Naive thymus-derived CD8-positive, alpha-beta T cell (primary cell): ENCODE results near the gene ANXA11. TPM values are rescaled to one million over a fixed set of nuclear protein-coding genes. Genes with fewer than 3 reads are reported as not detected.

Experiments
- ATAC-seq, 2 donors: fragments of 150-1000 bp; cut with Tn5 transposase in 1 of 2; sonication (Bioruptor Pico), chemical (Tn5 transposase) in 1 of 2; 1 replicate in 1 of 2; 2 replicates in 1 of 2; pipeline ENCODE4 v1.10.0; 2021; ENCODE audit warnings: mild to moderate bottlenecking in 2 of 2, moderate library complexity in 2 of 2
- POLR2A ChIA-PET: fragments of 350-600 bp; sonication (Branson Sonifier 250); formaldehyde crosslinking; loops from one replicate; lab custom pipeline; 2021; ENCODE audit warnings: antibody characterized with exemption; lab: Charles Lee
- DNase-seq, 10 donors: peaks; one replicate each; pipeline versions ENCODE4 v3.0.0 to v3.0.0-alpha.2; 2020 to 2022
- H3K27ac Mint-ChIP-seq, 10 donors: one replicate each; pipeline ENCODE4 v1.8.0; 2020 to 2022; ENCODE audit warnings: mild to moderate bottlenecking in 10 of 10, mixed read lengths in 10 of 10, moderate library complexity in 4 of 10, inconsistent platforms in 1 of 10
- H3K27me3 Mint-ChIP-seq, 5 donors: one replicate each; pipeline ENCODE4 v1.8.0; 2021 to 2022; ENCODE audit warnings: mixed read lengths in 5 of 5
- H3K36me3 Mint-ChIP-seq, 3 donors: one replicate each; pipeline ENCODE4 v1.8.0; 2020 to 2022; ENCODE audit warnings: mixed read lengths in 3 of 3, mild to moderate bottlenecking in 2 of 3, inconsistent platforms in 1 of 3
- H3K4me1 Mint-ChIP-seq, 4 donors: one replicate each; pipeline ENCODE4 v1.8.0; 2021 to 2022; ENCODE audit warnings: mixed read lengths in 4 of 4
- H3K4me3 Mint-ChIP-seq, 10 donors: one replicate each; pipeline ENCODE4 v1.8.0; 2020 to 2022; ENCODE audit warnings: mild to moderate bottlenecking in 10 of 10, mixed read lengths in 10 of 10, moderate library complexity in 6 of 10, inconsistent platforms in 1 of 10
- H3K9me3 Mint-ChIP-seq, 9 donors: one replicate each; pipeline ENCODE4 v1.8.0; 2020 to 2022; ENCODE audit warnings: mixed read lengths in 9 of 9, mild to moderate bottlenecking in 3 of 9, inconsistent platforms in 1 of 9, moderate library complexity in 1 of 9
- polyA plus RNA-seq, 3 donors: library from polyadenylated mRNA; unstranded; fragments of 300-500 nt; fragmentation: Illumina TruSeq; gene quantifications; one replicate each; pipeline ENCODE4 v1.2.3, GENCODE V29; 2021
- total RNA-seq, 8 experiments: library from RNA in 2 of 8; stranded (reverse) in 2 of 8; gene quantifications; one replicate each; pipeline ENCODE4 v1.2.3 and lab custom pipeline; 2021 to 2026

The ANXA11 gene
- total and polyA plus RNA-seq, 5 experiments from 2014 or later, result 199 to 294 (median 225) TPM

DNA sequence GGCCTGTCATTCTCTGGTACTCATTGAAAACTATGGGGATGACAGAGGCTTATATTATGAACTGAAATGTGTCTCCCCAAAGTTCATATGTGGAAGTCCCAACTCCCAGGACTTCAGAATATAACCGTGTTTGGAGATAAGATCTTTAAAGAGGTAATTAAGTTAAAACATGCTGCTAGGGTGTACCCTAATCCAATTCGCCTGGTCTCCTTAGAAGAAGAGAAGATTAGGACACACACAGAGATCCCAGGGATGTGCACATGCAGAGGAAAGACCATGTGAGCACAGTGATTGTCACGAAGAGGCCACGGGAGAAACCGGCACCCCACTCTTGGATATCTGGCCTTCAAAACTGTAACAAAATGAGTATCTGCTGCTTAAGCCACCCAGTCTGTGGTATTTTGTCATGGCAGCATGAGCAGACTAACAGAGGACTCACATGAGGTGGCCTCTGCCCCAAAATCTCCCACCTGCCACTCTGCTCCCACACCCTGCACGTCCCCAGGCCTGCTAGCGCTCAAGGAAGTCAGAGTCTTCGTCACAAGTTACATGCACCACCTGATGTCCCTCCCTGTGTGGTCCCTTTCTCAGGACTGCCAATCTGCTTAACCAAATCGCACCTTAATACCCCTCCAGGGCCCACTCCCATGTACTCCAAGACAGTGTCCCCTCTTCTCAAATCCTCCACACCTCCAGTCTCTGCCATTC is 46.0 kb downstream of the ANXA11 start:
- H3K4me1 Mint-ChIP-seq, result peaks cover 0 to 41% (median 16%) of the 10 kb centered on the region in 4 donors
- POLR2A ChIA-PET, result interaction anchor here (1.1 kb wide), 2 partner anchors 28 to 46 kb away, joined by 3 read pairs; partner anchors contain the start of gene ANXA11
- no peaks in the 10 kb centered on the region for H3K9me3 Mint-ChIP-seq
- H3K27me3 Mint-ChIP-seq, result no peaks in the 10 kb centered on the region
- H3K4me3 Mint-ChIP-seq, result no peak overlapping the region
- H3K27ac Mint-ChIP-seq, result peak overlapping the region; percentile 25 to 93 (median 70)
- peaks cover 12 to 98% (median 36%) of the 10 kb centered on the region in 3 donors for H3K36me3 Mint-ChIP-seq
- no peak for DNase-seq
- no peak for ATAC-seq

DNA sequence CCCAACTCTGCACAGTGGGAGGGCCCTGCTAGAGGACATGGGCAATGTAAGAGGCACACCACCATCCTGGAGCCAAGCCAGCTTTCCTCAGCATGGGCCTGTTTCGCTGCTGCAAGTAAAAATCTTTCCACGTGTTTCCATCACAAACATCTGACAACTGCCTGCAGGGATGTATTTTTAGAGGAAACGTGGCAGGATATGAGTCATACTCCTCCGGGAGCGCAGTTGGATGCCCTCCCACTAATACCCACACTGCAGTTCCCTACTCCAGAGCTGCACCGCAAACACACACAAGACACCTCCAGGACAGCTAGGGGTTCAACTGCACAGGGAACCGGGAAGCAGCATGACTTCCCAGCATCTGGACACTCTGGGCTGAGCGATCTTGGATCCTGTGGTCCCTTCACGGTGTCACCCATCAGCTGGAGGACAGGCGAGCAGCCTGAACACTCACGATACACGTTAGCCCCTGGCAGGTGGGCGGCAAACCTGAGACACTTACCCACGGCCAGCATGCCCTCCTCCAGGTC is 46.7 kb downstream of the ANXA11 start:
- Mint-ChIP-seq H3K27me3 (no peaks in the 10 kb centered on the region), H3K4me1 (peaks cover 0 to 41% (median 15%) of the 10 kb centered on the region in 4 donors), H3K4me3 (no peak overlapping the region), H3K36me3 (peaks cover 12 to 98% (median 39%) of the 10 kb centered on the region in 3 donors), H3K27ac (peak overlapping the region in 5 of 10 donors; percentile 25 to 84 (median 65)), H3K9me3 (no peaks in the 10 kb centered on the region)
- no peak for ATAC-seq
- no peak for DNase-seq
- POLR2A ChIA-PET, result no interaction called here

DNA sequence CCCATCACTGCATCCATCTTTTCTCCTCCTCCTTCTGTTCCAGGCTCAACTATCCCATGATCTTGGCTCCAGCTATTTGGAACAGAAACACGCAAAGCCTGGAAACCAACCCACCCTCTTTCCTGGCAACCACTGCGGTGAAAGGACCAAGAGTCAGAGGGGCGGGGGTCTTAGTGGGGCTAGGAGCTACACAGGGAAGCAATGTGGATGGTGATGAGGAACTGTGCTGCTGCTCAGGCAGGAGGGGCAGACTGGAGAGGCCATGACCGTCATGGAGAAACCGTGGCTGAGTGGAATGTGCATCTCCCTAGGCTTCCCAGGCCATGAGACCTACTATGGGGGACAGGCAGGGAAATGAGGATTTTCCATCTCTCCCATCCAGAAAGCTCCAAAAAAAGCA is 47.2 kb downstream of the ANXA11 start:
- H3K4me3 Mint-ChIP-seq, result no peak overlapping the region
- no peaks in the 10 kb centered on the region for H3K9me3 Mint-ChIP-seq
- peaks cover 12 to 97% (median 44%) of the 10 kb centered on the region in 3 donors for H3K36me3 Mint-ChIP-seq
- H3K27me3 Mint-ChIP-seq, result no peaks in the 10 kb centered on the region
- DNase-seq (no peak), ATAC-seq (no peak)
- H3K4me1 Mint-ChIP-seq, result peaks cover 0 to 41% (median 15%) of the 10 kb centered on the region in 4 donors
- peak overlapping the region in 8 of 10 donors; percentile 20 to 84 (median 64) for H3K27ac Mint-ChIP-seq
- POLR2A ChIA-PET, result no interaction called here

DNA sequence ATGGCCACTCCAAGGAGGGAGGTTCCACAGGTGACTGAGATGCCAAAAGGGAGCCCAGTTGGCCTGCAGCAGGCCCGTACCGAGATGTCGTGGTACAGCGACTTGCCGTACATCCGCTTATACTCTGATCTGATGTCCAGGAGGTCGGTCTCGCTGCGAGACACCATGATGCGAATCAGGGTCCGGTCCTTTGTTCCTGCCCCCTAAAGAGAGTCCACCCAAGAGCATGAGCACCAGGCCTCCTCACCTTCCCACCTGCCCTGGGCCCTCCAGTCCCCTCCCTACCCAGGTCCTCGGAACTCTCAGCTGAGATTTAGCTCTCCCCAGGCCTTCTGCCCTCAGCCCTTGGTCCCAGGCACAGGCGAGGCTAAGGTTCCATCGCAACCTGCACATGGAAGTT is 47.8 kb downstream of the ANXA11 start:
- Mint-ChIP-seq H3K36me3 (peaks cover 12 to 97% (median 44%) of the 10 kb centered on the region in 3 donors), H3K4me3 (no peak overlapping the region), H3K4me1 (peaks cover 0 to 44% (median 16%) of the 10 kb centered on the region in 4 donors), H3K27me3 (no peaks in the 10 kb centered on the region), H3K27ac (peak overlapping the region in 5 of 10 donors; percentile 25 to 65 (median 45)), H3K9me3 (no peaks in the 10 kb centered on the region)
- DNase-seq, result no peak
- ATAC-seq, result no peak
- POLR2A ChIA-PET, result interaction anchor here (1.1 kb wide), 1 partner anchor 27 kb away, joined by 3 read pairs; no protein-coding TSS in a partner anchor

DNA sequence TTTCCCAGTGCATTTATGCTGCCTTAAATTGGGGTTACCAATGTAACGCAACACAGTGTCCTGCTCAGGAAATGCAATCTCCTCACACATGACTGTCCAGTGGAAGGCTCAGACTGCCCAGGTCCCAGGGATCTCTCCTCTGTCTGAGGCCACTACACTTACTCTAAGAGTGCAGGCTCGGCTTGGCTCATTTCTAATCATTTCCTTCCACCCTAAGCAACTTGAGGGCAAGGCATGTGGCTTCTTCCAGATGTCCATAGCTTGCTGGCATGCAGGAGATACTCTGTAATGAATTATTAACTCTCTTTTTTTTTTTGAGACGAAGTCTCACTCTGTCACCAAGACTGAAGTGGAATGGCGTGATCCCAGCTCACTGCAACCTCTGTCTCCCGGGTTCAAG is 49.1 kb downstream of the ANXA11 start:
- ATAC-seq, result no peak
- Mint-ChIP-seq H3K36me3 (peaks cover 12 to 96% (median 48%) of the 10 kb centered on the region in 3 donors), H3K27ac (peak overlapping the region in 8 of 10 donors; percentile 8 to 69 (median 50)), H3K4me1 (peaks cover 0 to 41% (median 15%) of the 10 kb centered on the region in 4 donors), H3K9me3 (no peaks in the 10 kb centered on the region), H3K4me3 (no peak overlapping the region), H3K27me3 (no peaks in the 10 kb centered on the region)
- no peak for DNase-seq
- POLR2A ChIA-PET, result interaction anchor here (1.1 kb wide), 1 partner anchor 29 kb away, joined by 3 read pairs; no protein-coding TSS in a partner anchor

DNA sequence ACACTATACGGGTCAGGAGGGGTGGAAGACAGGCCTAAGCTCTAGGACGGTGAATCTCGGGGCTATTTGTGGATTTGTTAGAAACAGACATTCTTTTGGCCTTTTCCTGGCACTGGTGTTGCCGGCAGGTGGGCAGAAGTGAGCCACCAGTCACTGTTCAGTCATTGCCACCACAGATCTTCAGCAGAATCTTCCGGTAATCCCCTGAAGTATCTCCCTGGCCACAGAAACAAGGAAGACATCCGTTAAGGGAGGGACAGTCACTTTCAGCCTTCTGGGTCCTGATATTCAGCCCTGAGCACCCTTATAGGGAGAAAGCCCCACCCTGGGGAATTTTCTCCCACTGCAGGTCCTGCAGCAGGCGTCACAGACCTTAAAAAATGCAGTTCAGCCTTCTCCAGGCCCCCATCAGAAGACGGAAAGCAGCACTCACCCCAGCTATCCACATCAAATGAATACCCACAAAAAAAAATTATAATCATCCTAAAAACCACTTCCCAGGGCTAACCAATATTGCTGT is 49.6 kb downstream of the ANXA11 start:
- Mint-ChIP-seq H3K4me1 (peaks cover 0 to 38% (median 14%) of the 10 kb centered on the region in 4 donors), H3K36me3 (peaks cover 14 to 96% (median 52%) of the 10 kb centered on the region in 3 donors), H3K27me3 (no peaks in the 10 kb centered on the region), H3K4me3 (no peak overlapping the region), H3K27ac (peak overlapping the region in 6 of 10 donors; percentile 8 to 67 (median 64)), H3K9me3 (peaks cover 0 to 4% (median 0%) of the 10 kb centered on the region in 9 donors)
- POLR2A ChIA-PET, result interaction anchor here (1.4 kb wide), 1 partner anchor 29 kb away, joined by 3 read pairs; no protein-coding TSS in a partner anchor
- ATAC-seq, result no peak
- no peak for DNase-seq

DNA sequence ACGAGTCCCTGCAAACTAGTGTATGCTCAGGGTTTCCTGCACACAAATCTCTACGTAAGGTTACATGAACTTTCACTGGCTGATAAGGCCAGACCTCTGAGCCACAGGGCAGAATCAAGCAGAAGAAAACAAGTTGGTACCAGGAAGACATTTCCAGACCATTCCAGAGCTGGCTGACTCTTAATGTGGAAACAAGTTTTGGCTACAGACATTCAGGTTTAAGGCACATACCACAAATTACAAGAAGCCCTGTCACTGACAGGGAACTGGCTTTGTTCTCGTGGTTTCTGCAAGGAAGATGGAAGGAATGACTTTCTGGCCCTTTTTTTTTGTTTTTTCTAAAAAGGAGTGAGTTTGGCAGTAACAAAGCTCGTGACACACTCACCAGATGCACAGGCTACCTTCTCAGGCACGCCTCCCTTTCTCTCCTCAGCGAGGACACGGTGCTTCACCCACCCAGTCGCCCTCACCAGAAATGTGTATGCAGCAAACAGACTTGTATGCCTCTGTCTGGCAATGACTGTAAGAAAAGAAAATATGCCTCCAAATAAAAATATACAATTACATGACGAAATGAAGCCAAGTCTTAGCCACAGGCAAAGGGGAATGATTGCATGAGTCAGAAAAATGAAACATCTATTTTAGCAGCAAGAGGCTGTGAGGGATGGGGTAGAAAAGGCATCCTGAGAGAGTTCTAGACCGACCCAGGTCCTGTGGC is 50.2 kb downstream of the ANXA11 start:
- H3K27ac Mint-ChIP-seq, result peak overlapping the region in 5 of 10 donors; percentile 3 to 67 (median 63)

DNA sequence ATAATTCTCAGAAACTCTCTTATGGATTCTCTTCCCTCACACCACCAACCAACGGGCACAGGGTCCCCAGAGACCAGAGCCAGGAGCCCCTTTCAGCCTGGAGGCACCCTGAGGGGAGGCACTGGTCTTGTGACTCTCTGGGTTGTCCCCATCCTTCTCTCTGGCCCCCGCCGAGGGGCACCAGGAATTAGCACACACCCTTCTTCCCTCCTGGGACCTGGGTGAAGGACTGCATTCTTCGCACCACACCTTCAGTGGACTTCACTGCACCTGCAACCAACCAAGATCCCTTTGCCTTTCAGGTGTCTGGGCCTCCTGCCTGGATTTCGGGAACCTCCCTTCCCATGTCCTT is 50.7 kb downstream of the ANXA11 start:
- H3K4me3 Mint-ChIP-seq, result no peak overlapping the region
- H3K4me1 Mint-ChIP-seq, result peaks cover 0 to 38% (median 12%) of the 10 kb centered on the region in 4 donors
- peaks cover 0 to 11% (median 2%) of the 10 kb centered on the region in 9 donors for H3K9me3 Mint-ChIP-seq
- POLR2A ChIA-PET, result interaction anchor here (1.1 to 1.4 kb wide), 2 partner anchors 10 to 30 kb away, joined by 3 to 4 read pairs; no protein-coding TSS in a partner anchor
- ATAC-seq, result no peak
- DNase-seq, result no peak
- H3K36me3 Mint-ChIP-seq, result peaks cover 21 to 97% (median 61%) of the 10 kb centered on the region in 3 donors
- peak overlapping the region in 4 of 10 donors; percentile 7 to 66 (median 62) for H3K27ac Mint-ChIP-seq
- no peaks in the 10 kb centered on the region for H3K27me3 Mint-ChIP-seq

More for the DNA sequence above, 50.2 kb downstream of the ANXA11 start:
- H3K4me3 Mint-ChIP-seq, result no peak overlapping the region
- H3K27me3 Mint-ChIP-seq, result no peaks in the 10 kb centered on the region
- ATAC-seq (no peak), DNase-seq (no peak)
- H3K9me3 Mint-ChIP-seq, result peaks cover 0 to 9% (median 1%) of the 10 kb centered on the region in 9 donors
- POLR2A ChIA-PET, result interaction anchor here (1.4 kb wide), 1 partner anchor 30 kb away, joined by 3 read pairs; no protein-coding TSS in a partner anchor
- H3K4me1 Mint-ChIP-seq, result peaks cover 0 to 38% (median 12%) of the 10 kb centered on the region in 4 donors
- H3K36me3 Mint-ChIP-seq, result peaks cover 19 to 97% (median 58%) of the 10 kb centered on the region in 3 donors

DNA sequence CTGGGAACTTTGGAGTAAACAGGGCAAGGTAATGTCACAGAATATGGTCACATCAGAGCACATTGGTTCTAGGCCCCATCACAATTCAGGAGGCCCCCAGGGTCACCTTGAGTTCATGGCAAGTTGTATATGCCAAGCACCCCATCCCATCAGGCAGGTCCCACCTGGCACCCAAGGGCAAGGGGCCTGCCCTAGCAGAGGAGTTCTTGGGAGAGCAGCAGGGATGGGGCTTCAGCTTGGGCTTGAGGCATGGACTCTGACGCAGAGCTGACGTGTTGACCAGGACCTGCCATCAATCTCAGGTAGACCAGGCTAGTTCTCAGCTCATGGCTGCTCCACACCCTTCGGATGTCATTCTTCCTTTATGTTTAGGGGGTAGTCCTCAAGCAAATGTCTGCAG is 51.9 kb downstream of the ANXA11 start:
- ATAC-seq (no peak), DNase-seq (peak in 1 of 10 donors; percentile 57)
- H3K4me3 Mint-ChIP-seq, result peak overlapping the region in 1 of 10 donors; percentile 45
- H3K36me3 Mint-ChIP-seq, result peaks cover 32 to 97% (median 67%) of the 10 kb centered on the region in 3 donors
- H3K27ac Mint-ChIP-seq, result peak overlapping the region in 7 of 10 donors; percentile 37 to 78 (median 68)
- H3K9me3 Mint-ChIP-seq, result peaks cover 0 to 21% (median 10%) of the 10 kb centered on the region in 9 donors
- POLR2A ChIA-PET, result interaction anchor here (1.1 kb wide), 1 partner anchor 9 kb away, joined by 4 read pairs; no protein-coding TSS in a partner anchor
- peaks cover 0 to 38% (median 12%) of the 10 kb centered on the region in 4 donors for H3K4me1 Mint-ChIP-seq
- no peaks in the 10 kb centered on the region for H3K27me3 Mint-ChIP-seq

DNA sequence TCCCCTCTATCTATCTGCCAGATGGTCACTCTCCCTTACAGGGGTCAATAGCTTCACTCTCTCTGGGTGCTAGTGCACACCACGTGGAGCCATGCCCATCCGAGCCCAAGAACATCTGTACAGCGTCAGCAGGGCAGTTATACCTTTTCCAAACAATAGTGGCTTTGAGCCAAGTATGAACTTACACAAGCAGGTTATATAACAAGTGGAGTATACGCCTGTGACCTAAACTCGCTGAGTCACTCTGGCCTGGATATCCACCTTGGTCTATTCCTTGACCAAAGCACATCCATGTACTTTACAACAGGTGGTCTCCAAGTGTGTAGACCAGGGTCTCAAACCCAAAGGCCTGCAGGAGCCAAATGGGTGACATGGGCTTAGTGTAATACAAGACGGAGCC is 52.5 kb downstream of the ANXA11 start:
- H3K27me3 Mint-ChIP-seq, result no peaks in the 10 kb centered on the region

DNA sequence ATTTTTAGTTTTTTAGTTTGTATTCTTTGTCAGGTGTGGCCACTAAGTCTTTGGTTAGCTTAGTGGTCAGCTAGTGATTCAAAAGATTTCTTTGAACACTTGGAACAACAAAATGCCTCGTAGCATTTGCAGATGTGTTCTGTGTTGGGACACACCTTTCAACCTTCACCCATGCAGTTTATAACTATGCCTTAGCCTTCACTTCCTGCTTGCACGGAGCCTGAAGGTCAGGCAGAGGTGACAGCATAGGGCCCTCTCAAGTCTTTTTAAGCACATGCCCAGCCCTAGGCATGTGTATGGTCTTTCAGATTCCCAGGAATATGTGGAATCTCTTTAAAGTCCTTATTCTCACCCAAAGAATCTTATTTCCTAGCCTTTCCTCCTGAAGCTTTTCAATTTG is 55.2 kb downstream of the ANXA11 start:
- Mint-ChIP-seq H3K27me3 (no peaks in the 10 kb centered on the region), H3K36me3 (peaks cover 26 to 73% (median 49%) of the 10 kb centered on the region in 3 donors), H3K4me1 (peaks cover 4 to 20% (median 12%) of the 10 kb centered on the region in 4 donors), H3K4me3 (no peak overlapping the region), H3K27ac (peak overlapping the region in 9 of 10 donors; percentile 7 to 82 (median 73)), H3K9me3 (peaks cover 0 to 21% (median 10%) of the 10 kb centered on the region in 9 donors)
- ATAC-seq, result no peak
- POLR2A ChIA-PET, result interaction anchor here (1.1 kb wide), 1 partner anchor 55 kb away, joined by 3 read pairs; no protein-coding TSS in a partner anchor
- peak in 1 of 10 donors; percentile 10 for DNase-seq

More for the DNA sequence above, 52.5 kb downstream of the ANXA11 start:
- peaks cover 0 to 21% (median 10%) of the 10 kb centered on the region in 9 donors for H3K9me3 Mint-ChIP-seq
- H3K36me3 Mint-ChIP-seq, result peaks cover 32 to 95% (median 65%) of the 10 kb centered on the region in 3 donors
- ATAC-seq (no peak), DNase-seq (peak in 1 of 10 donors; percentile 44)
- POLR2A ChIA-PET, result no interaction called here
- H3K4me3 Mint-ChIP-seq, result no peak overlapping the region
- H3K27ac Mint-ChIP-seq, result peak overlapping the region in 6 of 10 donors; percentile 18 to 82 (median 50)
- H3K4me1 Mint-ChIP-seq, result peaks cover 0 to 34% (median 12%) of the 10 kb centered on the region in 4 donors
